ENCODE results near the gene RNF169.

The RNF169 gene

GRCh38 chr11:74860743-74861142 lies 112.1 kb downstream of the RNF169 start:
- H3K9me3 ChIP-seq (ENCODE audit: control insufficient read depth in 1 of 2, low read length in 2 of 2) = peaks cover 15 to 21% of the 10 kb centered on the region in 2 donors
- H3K36me3 ChIP-seq (ENCODE audit: control insufficient read depth in 1 of 2, insufficient read depth in 2 of 2, low read length in 2 of 2) = peaks cover 49 to 78% of the 10 kb centered on the region in 2 donors
- H3K4me1 ChIP-seq (ENCODE audit: control insufficient read depth in 1 of 2, insufficient read depth in 2 of 2, low read length in 2 of 2) = no peaks in the 10 kb centered on the region

GRCh38 chr11:74863410-74863809 lies 114.8 kb downstream of the RNF169 start:
- no peak overlapping the region for H3K9ac ChIP-seq (ENCODE audit: low read depth in 1 of 2, low read length in 2 of 2)
- H3K9me3 ChIP-seq (ENCODE audit: control insufficient read depth in 1 of 2, low read length in 2 of 2) = peaks cover 38 to 48% of the 10 kb centered on the region in 2 donors
- H3K4me1 ChIP-seq (ENCODE audit: control insufficient read depth in 1 of 2, insufficient read depth in 2 of 2, low read length in 2 of 2) = no peaks in the 10 kb centered on the region
- H3K4me3 ChIP-seq (ENCODE audit: low read depth in 1 of 2, low read length in 2 of 2) = no peak overlapping the region
- peaks cover 45 to 74% of the 10 kb centered on the region in 2 donors for H3K36me3 ChIP-seq (ENCODE audit: control insufficient read depth in 1 of 2, insufficient read depth in 2 of 2, low read length in 2 of 2)
- H3K27ac ChIP-seq (ENCODE audit: low read depth, low read length) = no peak overlapping the region
- H3K27me3 ChIP-seq (ENCODE audit: control insufficient read depth in 1 of 2, insufficient read depth in 2 of 2, low read length in 2 of 2) = no peaks in the 10 kb centered on the region

More at GRCh38 chr11:74860743-74861142, 112.1 kb downstream of the RNF169 start:
- H3K4me3 ChIP-seq (ENCODE audit: low read depth in 1 of 2, low read length in 2 of 2) = no peak overlapping the region
- no peak overlapping the region for H3K9ac ChIP-seq (ENCODE audit: low read depth in 1 of 2, low read length in 2 of 2)
- no peaks in the 10 kb centered on the region for H3K27me3 ChIP-seq (ENCODE audit: control insufficient read depth in 1 of 2, insufficient read depth in 2 of 2, low read length in 2 of 2)
- no peak overlapping the region for H3K27ac ChIP-seq (ENCODE audit: low read depth, low read length)

- Histone ChIP-seq H3K27ac (ENCODE audit: low read depth, low read length) (no peak overlapping the region), H3K27me3 (ENCODE audit: control insufficient read depth in 1 of 2, insufficient read depth in 2 of 2, low read length in 2 of 2) (no peaks in the 10 kb centered on the region), H3K36me3 (ENCODE audit: control insufficient read depth in 1 of 2, insufficient read depth in 2 of 2, low read length in 2 of 2) (peaks cover 52 to 69% of the 10 kb centered on the region in 2 donors), H3K4me3 (ENCODE audit: low read depth in 1 of 2, low read length in 2 of 2) (no peak overlapping the region), H3K4me1 (ENCODE audit: control insufficient read depth in 1 of 2, insufficient read depth in 2 of 2, low read length in 2 of 2) (no peaks in the 10 kb centered on the region), H3K9ac (ENCODE audit: low read depth in 1 of 2, low read length in 2 of 2) (no peak overlapping the region), H3K9me3 (ENCODE audit: control insufficient read depth in 1 of 2, low read length in 2 of 2) (peaks cover 60 to 65% of the 10 kb centered on the region in 2 donors)
Observed at GRCh38 chr11:74866557-74866956, 117.9 kb downstream of the RNF169 start.

GRCh38 chr11:74870485-74870884 lies 121.8 kb downstream of the RNF169 start:
- Histone ChIP-seq H3K27ac (ENCODE audit: low read depth, low read length) (no peak overlapping the region), H3K36me3 (ENCODE audit: control insufficient read depth in 1 of 2, insufficient read depth in 2 of 2, low read length in 2 of 2) (peaks cover 49 to 69% of the 10 kb centered on the region in 2 donors), H3K4me1 (ENCODE audit: control insufficient read depth in 1 of 2, insufficient read depth in 2 of 2, low read length in 2 of 2) (no peaks in the 10 kb centered on the region), H3K27me3 (ENCODE audit: control insufficient read depth in 1 of 2, insufficient read depth in 2 of 2, low read length in 2 of 2) (no peaks in the 10 kb centered on the region), H3K9ac (ENCODE audit: low read depth in 1 of 2, low read length in 2 of 2) (no peak overlapping the region), H3K9me3 (ENCODE audit: control insufficient read depth in 1 of 2, low read length in 2 of 2) (peaks cover 65 to 79% of the 10 kb centered on the region in 2 donors), H3K4me3 (ENCODE audit: low read depth in 1 of 2, low read length in 2 of 2) (peak overlapping the region in 1 of 2 donors; percentile 12)

- no peaks in the 10 kb centered on the region for H3K27me3 ChIP-seq (ENCODE audit: control insufficient read depth in 1 of 2, insufficient read depth in 2 of 2, low read length in 2 of 2)
- peaks cover 43 to 69% of the 10 kb centered on the region in 2 donors for H3K36me3 ChIP-seq (ENCODE audit: control insufficient read depth in 1 of 2, insufficient read depth in 2 of 2, low read length in 2 of 2)
- H3K4me3 ChIP-seq (ENCODE audit: low read depth in 1 of 2, low read length in 2 of 2) = no peak overlapping the region
- no peaks in the 10 kb centered on the region for H3K4me1 ChIP-seq (ENCODE audit: control insufficient read depth in 1 of 2, insufficient read depth in 2 of 2, low read length in 2 of 2)
- peaks cover 60 to 74% of the 10 kb centered on the region in 2 donors for H3K9me3 ChIP-seq (ENCODE audit: control insufficient read depth in 1 of 2, low read length in 2 of 2)
- H3K27ac ChIP-seq (ENCODE audit: low read depth, low read length) = no peak overlapping the region
- H3K9ac ChIP-seq (ENCODE audit: low read depth in 1 of 2, low read length in 2 of 2) = no peak overlapping the region
Observed at GRCh38 chr11:74871037-74871436, 122.4 kb downstream of the RNF169 start.

GRCh38 chr11:74877132-74877531 lies 128.5 kb downstream of the RNF169 start:
- Histone ChIP-seq H3K27me3 (ENCODE audit: control insufficient read depth in 1 of 2, insufficient read depth in 2 of 2, low read length in 2 of 2) (no peaks in the 10 kb centered on the region), H3K9me3 (ENCODE audit: control insufficient read depth in 1 of 2, low read length in 2 of 2) (peaks cover 7 to 21% of the 10 kb centered on the region in 2 donors), H3K9ac (ENCODE audit: low read depth in 1 of 2, low read length in 2 of 2) (no peak overlapping the region), H3K36me3 (ENCODE audit: control insufficient read depth in 1 of 2, insufficient read depth in 2 of 2, low read length in 2 of 2) (peaks cover 21 to 36% of the 10 kb centered on the region in 2 donors), H3K4me3 (ENCODE audit: low read depth in 1 of 2, low read length in 2 of 2) (no peak overlapping the region), H3K4me1 (ENCODE audit: control insufficient read depth in 1 of 2, insufficient read depth in 2 of 2, low read length in 2 of 2) (no peaks in the 10 kb centered on the region), H3K27ac (ENCODE audit: low read depth, low read length) (no peak overlapping the region)
